Measurements from ENCODE around the gene LAMB1.

- no peak for TF ChIP-seq CTCF (IDR thresholded peaks at IDR 0.05; ENCODE audit: low read length)
- TF ChIP-seq EZH2 (IDR thresholded peaks at IDR 0.05; ENCODE audit: borderline replicate concordance, low read length): no peak
Observed at GRCh38 chr7:107958764-107959526, 44.0 kb downstream of the LAMB1 start.
